Esophagus muscularis mucosa (tissue), 4 donors: ENCODE data around the gene TCF21.

Source experiments
- EP300 ChIP-seq: sonication (generic); formaldehyde crosslinking; IDR thresholded peaks from one replicate; pipeline ENCODE4 v1.6.1; 2017; ENCODE audit warnings: antibody characterized with exemption
- POLR2A ChIP-seq: fragments of 450-650 bp; IDR thresholded peaks from one replicate; pipeline ENCODE4 v1.6.1; 2017; ENCODE audit warnings: antibody characterized with exemption, moderate library complexity, mild to moderate bottlenecking, low read depth
- POLR2AphosphoS5 ChIP-seq, 2 donors: sonication (generic); formaldehyde crosslinking; IDR thresholded peaks; one replicate each; pipeline ENCODE4 v1.6.1; 2017; ENCODE audit warnings: antibody characterized with exemption in 2 of 2
- TF ChIP-seq, protein P1 (sequence below), 3 experiments: fragments of 200-600 bp in 2 of 3; fragments of 450-650 bp in 1 of 3; sonication (generic) in 2 of 3; IDR thresholded peaks; one replicate each; pipeline ENCODE4 v1.5.1; 2017 to 2019; ENCODE audit warnings: antibody characterized with exemption in 3 of 3, mild to moderate bottlenecking in 2 of 3, moderate library complexity in 1 of 3

DNA sequence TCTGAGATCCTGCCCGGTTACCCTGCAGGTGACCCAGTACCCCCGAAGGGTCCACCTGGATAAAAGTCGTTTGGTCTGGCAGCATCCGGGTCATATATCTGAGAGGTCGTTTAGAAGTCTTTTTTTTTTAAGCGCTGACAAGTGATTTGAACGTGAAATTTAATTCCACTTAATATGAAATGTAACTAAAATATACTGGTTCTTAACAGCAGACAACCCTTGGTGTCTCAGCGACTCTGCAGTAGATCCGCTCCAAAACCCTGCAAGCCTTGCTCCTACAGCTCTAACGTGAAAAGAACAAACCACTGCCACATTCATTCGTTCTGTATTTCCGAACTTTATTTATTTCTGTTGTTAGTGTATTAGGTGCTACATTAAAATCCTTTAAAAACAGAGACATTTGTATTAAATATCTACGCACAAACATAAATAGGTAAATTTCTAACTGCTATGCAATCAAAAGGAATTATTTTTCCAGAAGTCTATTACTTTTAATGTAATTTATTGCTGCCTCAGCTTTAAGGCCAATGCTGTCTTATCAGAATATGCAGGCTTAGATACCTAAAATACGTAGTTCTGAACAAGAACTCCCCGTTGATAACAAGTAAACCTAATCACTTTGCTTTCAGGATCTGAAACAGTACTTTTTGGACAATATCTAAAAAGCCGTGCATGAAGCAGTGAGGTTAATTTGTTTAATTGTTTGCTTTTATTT lies 33.5 kb upstream of the TCF21 start:
- TF ChIP-seq, protein P1, sequence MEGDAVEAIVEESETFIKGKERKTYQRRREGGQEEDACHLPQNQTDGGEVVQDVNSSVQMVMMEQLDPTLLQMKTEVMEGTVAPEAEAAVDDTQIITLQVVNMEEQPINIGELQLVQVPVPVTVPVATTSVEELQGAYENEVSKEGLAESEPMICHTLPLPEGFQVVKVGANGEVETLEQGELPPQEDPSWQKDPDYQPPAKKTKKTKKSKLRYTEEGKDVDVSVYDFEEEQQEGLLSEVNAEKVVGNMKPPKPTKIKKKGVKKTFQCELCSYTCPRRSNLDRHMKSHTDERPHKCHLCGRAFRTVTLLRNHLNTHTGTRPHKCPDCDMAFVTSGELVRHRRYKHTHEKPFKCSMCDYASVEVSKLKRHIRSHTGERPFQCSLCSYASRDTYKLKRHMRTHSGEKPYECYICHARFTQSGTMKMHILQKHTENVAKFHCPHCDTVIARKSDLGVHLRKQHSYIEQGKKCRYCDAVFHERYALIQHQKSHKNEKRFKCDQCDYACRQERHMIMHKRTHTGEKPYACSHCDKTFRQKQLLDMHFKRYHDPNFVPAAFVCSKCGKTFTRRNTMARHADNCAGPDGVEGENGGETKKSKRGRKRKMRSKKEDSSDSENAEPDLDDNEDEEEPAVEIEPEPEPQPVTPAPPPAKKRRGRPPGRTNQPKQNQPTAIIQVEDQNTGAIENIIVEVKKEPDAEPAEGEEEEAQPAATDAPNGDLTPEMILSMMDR (IDR thresholded peaks at IDR 0.05): no peak
- TF ChIP-seq POLR2AphosphoS5 (IDR thresholded peaks at IDR 0.05): no peak
- no peak for TF ChIP-seq POLR2A
- TF ChIP-seq EP300: no peak
